Ishikawa (cell line): Measurements from ENCODE around the gene RANBP17.

Experiments used
- CEBPB ChIP-seq: IDR thresholded peaks from 2 replicates; pipeline ENCODE4 v1.6.1; 2012
- CREB1 ChIP-seq: IDR thresholded peaks from 2 replicates; pipeline ENCODE4 v1.6.1; 2012; ENCODE audit warnings: low read depth
- EGR1 ChIP-seq: IDR thresholded peaks from 2 replicates; pipeline ENCODE4 v1.6.1; 2012
- EP300 ChIP-seq: IDR thresholded peaks from 2 replicates; pipeline ENCODE4 v1.6.1; 2012; ENCODE audit warnings: borderline replicate concordance
- FOXM1 ChIP-seq: IDR thresholded peaks from 2 replicates; pipeline ENCODE4 v1.6.1; 2012; ENCODE audit warnings: low read depth, borderline replicate concordance
- MAX ChIP-seq: IDR thresholded peaks from 2 replicates; pipeline ENCODE4 v1.6.1; 2012
- NFIC ChIP-seq: IDR thresholded peaks from 2 replicates; pipeline ENCODE4 v1.6.1; 2012
- RAD21 ChIP-seq: IDR thresholded peaks from 2 replicates; pipeline ENCODE4 v1.6.1; 2012; ENCODE audit warnings: low read depth
- REST ChIP-seq: IDR thresholded peaks from 2 replicates; pipeline ENCODE4 v1.6.1; 2012; ENCODE audit warnings: low read depth, mild to moderate bottlenecking
- TAF1 ChIP-seq: IDR thresholded peaks from 2 replicates; pipeline ENCODE4 v1.6.1; 2012; ENCODE audit warnings: low read depth, mild to moderate bottlenecking
- TCF12 ChIP-seq: IDR thresholded peaks from 2 replicates; pipeline ENCODE4 v1.6.1; 2012; ENCODE audit warnings: low read depth
- TEAD4 ChIP-seq: IDR thresholded peaks from 2 replicates; pipeline ENCODE4 v1.6.1; 2012
- USF1 ChIP-seq: IDR thresholded peaks from 2 replicates; pipeline ENCODE4 v1.6.1; 2012
- YY1 ChIP-seq: IDR thresholded peaks from 2 replicates; pipeline ENCODE4 v1.6.1; 2012; ENCODE audit warnings: low read depth
- ZBTB7A ChIP-seq: IDR thresholded peaks from 2 replicates; pipeline ENCODE4 v1.6.1; 2012; ENCODE audit warnings: low read depth

RANBP17 gene

GRCh38 chr5:171295801-171296200 lies 434.0 kb downstream of the RANBP17 start:
- TF ChIP-seq YY1 (no peak), ZBTB7A (no peak), MAX (no peak), CREB1 (no peak), REST (no peak), USF1 (no peak)

GRCh38 chr5:171299228-171299627 lies 437.4 kb downstream of the RANBP17 start:
- no peak for TF ChIP-seq USF1
- TF ChIP-seq ZBTB7A, result no peak
- TF ChIP-seq REST, result no peak
- TF ChIP-seq RAD21, result no peak
- TF ChIP-seq EGR1, result no peak
- TF ChIP-seq NFIC, result no peak
- no peak for TF ChIP-seq TEAD4

- TF ChIP-seq EP300, result no peak
- TF ChIP-seq TCF12, result no peak
- no peak for TF ChIP-seq USF1
- TF ChIP-seq CREB1, result no peak
- no peak for TF ChIP-seq TAF1
- no peak for TF ChIP-seq CEBPB
- no peak for TF ChIP-seq REST
- no peak for TF ChIP-seq EGR1
- no peak for TF ChIP-seq MAX
- no peak for TF ChIP-seq NFIC
- no peak for TF ChIP-seq YY1
- no peak for TF ChIP-seq ZBTB7A
- no peak for TF ChIP-seq RAD21
- TF ChIP-seq FOXM1, result no peak
- no peak for TF ChIP-seq TEAD4
Measured at GRCh38 chr5:171299851-171300250, 438.0 kb downstream of the RANBP17 start.

GRCh38 chr5:171300358-171300757 lies 438.5 kb downstream of the RANBP17 start:
- no peak for TF ChIP-seq TAF1
- no peak for TF ChIP-seq NFIC
- no peak for TF ChIP-seq CREB1
- no peak for TF ChIP-seq YY1
- no peak for TF ChIP-seq USF1
- no peak for TF ChIP-seq FOXM1
- TF ChIP-seq TEAD4, result no peak
- TF ChIP-seq REST, result no peak
- TF ChIP-seq EGR1, result no peak
- no peak for TF ChIP-seq ZBTB7A
- TF ChIP-seq MAX, result no peak
- TF ChIP-seq CEBPB, result no peak
- no peak for TF ChIP-seq RAD21
- no peak for TF ChIP-seq TCF12
- TF ChIP-seq EP300, result no peak
